ENCODE data around the gene POM121L2.
"Not testable (repeated sequence)": the region's sequence is repeated elsewhere in the genome, so short reads cannot be mapped to it uniquely, and the experiment has no call there.

The POM121L2 gene

GRCh38 chr6:27267857-27268434, 44.1 kb downstream of the POM121L2 start:
- no peak for DNase-seq (ENCODE audit: extremely low read depth, low read depth)
- TF ChIP-seq, protein P1, sequence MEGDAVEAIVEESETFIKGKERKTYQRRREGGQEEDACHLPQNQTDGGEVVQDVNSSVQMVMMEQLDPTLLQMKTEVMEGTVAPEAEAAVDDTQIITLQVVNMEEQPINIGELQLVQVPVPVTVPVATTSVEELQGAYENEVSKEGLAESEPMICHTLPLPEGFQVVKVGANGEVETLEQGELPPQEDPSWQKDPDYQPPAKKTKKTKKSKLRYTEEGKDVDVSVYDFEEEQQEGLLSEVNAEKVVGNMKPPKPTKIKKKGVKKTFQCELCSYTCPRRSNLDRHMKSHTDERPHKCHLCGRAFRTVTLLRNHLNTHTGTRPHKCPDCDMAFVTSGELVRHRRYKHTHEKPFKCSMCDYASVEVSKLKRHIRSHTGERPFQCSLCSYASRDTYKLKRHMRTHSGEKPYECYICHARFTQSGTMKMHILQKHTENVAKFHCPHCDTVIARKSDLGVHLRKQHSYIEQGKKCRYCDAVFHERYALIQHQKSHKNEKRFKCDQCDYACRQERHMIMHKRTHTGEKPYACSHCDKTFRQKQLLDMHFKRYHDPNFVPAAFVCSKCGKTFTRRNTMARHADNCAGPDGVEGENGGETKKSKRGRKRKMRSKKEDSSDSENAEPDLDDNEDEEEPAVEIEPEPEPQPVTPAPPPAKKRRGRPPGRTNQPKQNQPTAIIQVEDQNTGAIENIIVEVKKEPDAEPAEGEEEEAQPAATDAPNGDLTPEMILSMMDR (IDR thresholded peaks at IDR 0.05; ENCODE audit: low read depth, low read length, missing control alignments), result no peak
- H3K4me3 ChIP-seq (replicated peaks; ENCODE audit: low read depth, low read length), result peak overlapping the region; percentile 21; the same call in 1 of the 2 replicates

DNA sequence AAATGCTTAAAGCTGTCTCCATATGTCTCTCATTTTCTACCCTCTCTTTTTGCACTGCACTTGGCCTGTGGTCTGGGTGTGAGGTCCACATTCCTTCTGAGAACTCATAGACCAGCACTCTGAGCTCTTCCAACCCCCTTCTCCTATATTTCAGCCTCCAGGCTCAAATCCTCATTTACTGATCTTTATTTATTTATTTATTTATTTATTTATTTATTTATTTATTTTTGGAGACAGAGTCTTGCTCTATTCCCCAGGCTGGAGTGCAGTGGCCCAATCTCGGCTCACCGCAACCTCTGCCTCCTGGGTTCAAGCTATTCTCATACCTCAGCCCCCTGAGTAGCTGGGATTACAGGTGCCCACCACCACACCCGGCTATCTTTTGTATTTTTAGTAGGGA, 45.1 kb downstream of the POM121L2 start:
- DNase-seq (ENCODE audit: extremely low read depth, low read depth), result not testable (repeated sequence)

GRCh38 chr6:27263886-27264285, 48.2 kb downstream of the POM121L2 start:
- H3K4me3 ChIP-seq (replicated peaks; ENCODE audit: low read depth, low read length), result no peak overlapping the region
- DNase-seq (ENCODE audit: extremely low read depth, low read depth), result no peak
- TF ChIP-seq, protein P1 (IDR thresholded peaks at IDR 0.05; ENCODE audit: low read depth, low read length, missing control alignments), result no peak

More for the DNA sequence above, 45.1 kb downstream of the POM121L2 start:
- not testable (repeated sequence) for H3K4me3 ChIP-seq (replicated peaks; ENCODE audit: low read depth, low read length)

- TF ChIP-seq, protein P1 (IDR thresholded peaks at IDR 0.05; ENCODE audit: low read depth, low read length, missing control alignments), result no peak
- peak overlapping the region; percentile 6 for H3K4me3 ChIP-seq (replicated peaks; ENCODE audit: low read depth, low read length)
Measured at GRCh38 chr6:27260836-27261375, 51.2 kb downstream of the POM121L2 start.

GRCh38 chr6:27260369-27260768, 51.7 kb downstream of the POM121L2 start:
- DNase-seq (ENCODE audit: extremely low read depth, low read depth), result no peak
- peak overlapping the region; percentile 6 for H3K4me3 ChIP-seq (replicated peaks; ENCODE audit: low read depth, low read length)

More at GRCh38 chr6:27260836-27261375, 51.2 kb downstream of the POM121L2 start:
- DNase-seq (ENCODE audit: extremely low read depth, low read depth), result no peak

More at GRCh38 chr6:27260369-27260768, 51.7 kb downstream of the POM121L2 start:
- TF ChIP-seq, protein P1 (IDR thresholded peaks at IDR 0.05; ENCODE audit: low read depth, low read length, missing control alignments), result no peak

Data from HFF-Myc (cell line).